ENCODE results near the gene HPGD.

- TF ChIP-seq POLR2A (IDR thresholded peaks at IDR 0.05; ENCODE audit: low read depth, low read length) (no peak), POLR2AphosphoS5 (IDR thresholded peaks at IDR 0.05; ENCODE audit: low read depth, low read length) (no peak), POU2F2 (IDR thresholded peaks at IDR 0.05; ENCODE audit: low read depth, low read length) (no peak)
Observed at GRCh38 chr4:174516345-174516744, 5.9 kb downstream of the HPGD start.
